K562 (cell line): Measurements from ENCODE around the gene FAM3C. TPM values are rescaled to one million over a fixed set of nuclear protein-coding genes. Genes with fewer than 3 reads are reported as not detected.

ENCODE experiments used
- ATAC-seq: fragments of 200-7000 bp; cut with Tn5 transposase; 3 replicates; pipeline ENCODE4 v1.9.1; 2020; ENCODE audit warnings: moderate library complexity
- BruUV-seq: library from RNA; stranded (reverse); fragments of 400-500 nt; replicated peaks from 2 replicates; lab custom pipeline; 2021; lab: Mats Ljungman, UMichigan
- CTCF ChIA-PET: fragments of 300-600 bp; formaldehyde crosslinking; extraction: SDS; loops from one replicate; lab custom pipeline; 2021; ENCODE audit warnings: low intra/inter-chr PET ratio; lab: Yijun Ruan, JAX
- POLR2A ChIA-PET: fragments of 300-600, 350-650 bp; sonication (Branson Sonifier 250); formaldehyde crosslinking; extraction: SDS; loops from one replicate; lab custom pipeline; 2021; ENCODE audit warnings: antibody characterized with exemption, inconsistent platforms; lab: Yijun Ruan, JAX
- DNase-seq, 4 experiments: peaks; one replicate each; pipeline versions ENCODE4 v3.0.0 to v3.0.0-alpha.2; 2011 to 2018; ENCODE audit warnings: low spot score in 3 of 4, mixed read lengths in 3 of 4; ENCODE audit errors: extremely low read depth in 1 of 4
- FAIRE-seq: peaks from 2 replicates; lab custom pipeline; 2011; peaks lifted over from hg19 to GRCh38; lab: Jason Lieb, UNC
- H2AFZ ChIP-seq: 2 replicates; pipeline ENCODE4 v1.6.0; 2011; ENCODE audit warnings: low read depth, low read length, control low read depth, inconsistent platforms
- H3K27ac ChIP-seq: fragments of 200-600 bp; 3 replicates; pipeline ENCODE4 v1.8.0; 2011; ENCODE audit warnings: low read depth, mild to moderate bottlenecking, control low read depth, inconsistent platforms, low read length, moderate library complexity, mixed read lengths; ENCODE audit errors: extremely low read depth
- H3K27me3 ChIP-seq, 2 experiments: fragments of 300-600 bp in 1 of 2; 2 replicates in 1 of 2; 3 replicates in 1 of 2; pipeline versions ENCODE4 v1.6.0 to v1.8.0; 2011; ENCODE audit warnings: inconsistent platforms in 2 of 2, low read length in 2 of 2, mild to moderate bottlenecking in 1 of 2, mixed read lengths in 1 of 2, moderate library complexity in 1 of 2; ENCODE audit not compliant: control insufficient read depth in 2 of 2, insufficient read depth in 2 of 2
- H3K36me3 ChIP-seq: fragments of 300-600 bp; 3 replicates; pipeline ENCODE4 v1.8.0; 2011; ENCODE audit warnings: mild to moderate bottlenecking, low read length, inconsistent platforms; ENCODE audit not compliant: control insufficient read depth, insufficient read depth
- H3K4me1 ChIP-seq, 2 experiments: fragments of 200-600 bp in 1 of 2; replicated peaks in 1 of 2; 2 replicates in 1 of 2; 3 replicates in 1 of 2; pipeline versions ENCODE4 v1.5.1 to v1.8.0; 2011; ENCODE audit warnings: inconsistent platforms in 2 of 2, low read length in 2 of 2, mild to moderate bottlenecking in 1 of 2, mixed read lengths in 1 of 2, moderate library complexity in 1 of 2; ENCODE audit not compliant: control insufficient read depth in 2 of 2, insufficient read depth in 2 of 2
- H3K4me2 ChIP-seq: 2 replicates; pipeline ENCODE4 v1.6.1; 2011; ENCODE audit warnings: low read length, control low read depth, inconsistent platforms, mixed read lengths; ENCODE audit not compliant: insufficient read depth
- H3K4me3 ChIP-seq: fragments of 200-600 bp; sonication (generic), shearing (Covaris generic); 2 replicates; pipeline ENCODE4 v1.5.1; 2016; ENCODE audit warnings: control low read depth, inconsistent platforms
- H3K79me2 ChIP-seq: fragments of 200-600 bp; 3 replicates; pipeline ENCODE4 v1.8.0; 2011; ENCODE audit warnings: low read length, inconsistent platforms; ENCODE audit not compliant: control insufficient read depth, insufficient read depth
- H3K9ac ChIP-seq, 2 experiments: 2 replicates each; pipeline versions ENCODE4 v1.6.0 to v1.6.1; 2011; ENCODE audit warnings: low read depth in 2 of 2, low read length in 2 of 2, control low read depth in 1 of 2, inconsistent platforms in 1 of 2, mild to moderate bottlenecking in 1 of 2, mixed read lengths in 1 of 2; ENCODE audit not compliant: insufficient read depth in 1 of 2
- H3K9me1 ChIP-seq: one replicate; pipeline ENCODE4 v1.6.0; 2011; ENCODE audit warnings: inconsistent platforms, mild to moderate bottlenecking, low read length, moderate library complexity; ENCODE audit not compliant: control insufficient read depth, insufficient read depth
- H3K9me3 ChIP-seq: replicated peaks from 2 replicates; pipeline ENCODE4 v1.5.1; 2011; ENCODE audit warnings: low read depth, low read length, inconsistent platforms; ENCODE audit not compliant: control insufficient read depth, insufficient read depth
- H4K20me1 ChIP-seq: replicated peaks from 2 replicates; pipeline ENCODE4 v1.6.1; 2011; ENCODE audit warnings: low read length, inconsistent platforms, mixed read lengths; ENCODE audit not compliant: control insufficient read depth, insufficient read depth
- FOXK1 ChIP-seq: sonication (generic); formaldehyde crosslinking; IDR thresholded peaks from 2 replicates; pipeline ENCODE4 v1.8.0; 2022; ENCODE audit warnings: missing genetic modification reagents, mild to moderate bottlenecking, borderline replicate concordance
- HOXB6 ChIP-seq: fragments of 250-450 bp; sonication (Bioruptor Pico); IDR thresholded peaks from 2 replicates; pipeline ENCODE4 v1.5.1; 2022; ENCODE audit warnings: mild to moderate bottlenecking, borderline replicate concordance
- NELFE ChIP-seq: IDR thresholded peaks from 2 replicates; pipeline ENCODE4 v1.6.1; 2011; ENCODE audit warnings: mild to moderate bottlenecking; ENCODE audit not compliant: insufficient read depth, insufficient read length
- PYGO2 ChIP-seq: fragments of 450-650 bp; IDR thresholded peaks from 2 replicates; pipeline ENCODE4 v1.6.1; 2016; ENCODE audit warnings: mild to moderate bottlenecking, missing genetic modification characterization, moderate library complexity, missing compliant biosample characterization
- RCOR1 ChIP-seq, 2 experiments: IDR thresholded peaks; 2 replicates each; pipeline ENCODE4 v1.6.1; 2012; ENCODE audit warnings: low read depth in 2 of 2, low read length in 2 of 2, borderline replicate concordance in 1 of 2, improper control_type of control experiment in 1 of 2
- TAL1 ChIP-seq: fragments of 450-650 bp; IDR thresholded peaks from 2 replicates; pipeline ENCODE4 v1.6.1; 2016; ENCODE audit warnings: mild to moderate bottlenecking
- WGBS: fragments of 100-300 bp; shearing (Covaris generic); methylation state at CpG from one replicate; pipeline ENCODE4 v1.1.6; 2016; ENCODE audit warnings: low coverage, mixed read lengths; ENCODE audit not compliant: insufficient coverage; ENCODE audit errors: missing lambda C conversion rate; 5-methylcytosine and 5-hydroxymethylcytosine counted together
- in situ Hi-C: fragments of 300-500 bp; cut with MboI; formaldehyde crosslinking; loops from 4 replicates; pipeline ENCODE4 v1.15.0; 2018; ENCODE audit warnings: inconsistent platforms, mixed read lengths
- intact Hi-C: fragments of 100-400 bp; cut with micrococcal nuclease; formaldehyde crosslinking; loops from 2 replicates; pipeline ENCODE4 v1.14.2; 2022
- polyA plus RNA-seq, 8 experiments: library from polyadenylated mRNA; depleted of rRNA in 4 of 8; stranded (reverse) in 5 of 8; unstranded in 3 of 8; fragments of >200 nt; fragmentation: Nextera tagmentation in 2 of 8; fragmentation: Illumina TruSeq in 1 of 8; extraction: Ambion mirVana in 2 of 8; extraction: Trizol in 1 of 8; gene quantifications; 2 replicates each; pipeline versions ENCODE4 v1.2.1 to v1.2.3, GENCODE V29; 2011 to 2014; ENCODE audit warnings: inconsistent platforms in 1 of 8, missing spikeins in 1 of 8
- total RNA-seq, 7 experiments: library from RNA; depleted of rRNA in 6 of 7; stranded (reverse); fragments of >200 nt in 6 of 7; fragmentation: Illumina TruSeq in 2 of 7; extraction: Trizol in 2 of 7; gene quantifications; 2 replicates each; pipeline versions ENCODE4 v1.2.1 to v1.2.3, GENCODE V29; 2011 to 2021; ENCODE audit warnings: low replicate concordance in 1 of 7
- TF ChIP-seq, protein P1 (sequence below), 2 experiments: fragments of 200-800 bp in 1 of 2; sonication (Bioruptor generic) in 1 of 2; sonication (generic) in 1 of 2; formaldehyde crosslinking in 1 of 2; IDR thresholded peaks in 1 of 2; conservative IDR thresholded peaks in 1 of 2; 2 replicates each; pipeline versions ENCODE4 v1.5.0 to v1.6.1; 2016 to 2020; ENCODE audit warnings: missing compliant biosample characterization in 1 of 2, missing genetic modification characterization in 1 of 2, missing genetic modification reagents in 1 of 2
- TF ChIP-seq, protein P2 (sequence below): fragments of 450-650 bp; IDR thresholded peaks from one replicate; pipeline ENCODE4 v1.6.1; 2018; ENCODE audit warnings: mild to moderate bottlenecking, moderate library complexity; ENCODE audit not compliant: partially characterized antibody
- TF ChIP-seq, protein P3 (sequence below): sonication (generic); formaldehyde crosslinking; IDR thresholded peaks from 2 replicates; pipeline ENCODE4 v1.9.0; 2022; ENCODE audit warnings: mild to moderate bottlenecking, missing genetic modification reagents

FAM3C gene
- total and polyA plus RNA-seq, 9 of the 15 experiments (the other 6 are each of a cell fraction or from before 2014, with no cell fraction given) = 10.6 to 42.6 (median 30.0) TPM

DNA sequence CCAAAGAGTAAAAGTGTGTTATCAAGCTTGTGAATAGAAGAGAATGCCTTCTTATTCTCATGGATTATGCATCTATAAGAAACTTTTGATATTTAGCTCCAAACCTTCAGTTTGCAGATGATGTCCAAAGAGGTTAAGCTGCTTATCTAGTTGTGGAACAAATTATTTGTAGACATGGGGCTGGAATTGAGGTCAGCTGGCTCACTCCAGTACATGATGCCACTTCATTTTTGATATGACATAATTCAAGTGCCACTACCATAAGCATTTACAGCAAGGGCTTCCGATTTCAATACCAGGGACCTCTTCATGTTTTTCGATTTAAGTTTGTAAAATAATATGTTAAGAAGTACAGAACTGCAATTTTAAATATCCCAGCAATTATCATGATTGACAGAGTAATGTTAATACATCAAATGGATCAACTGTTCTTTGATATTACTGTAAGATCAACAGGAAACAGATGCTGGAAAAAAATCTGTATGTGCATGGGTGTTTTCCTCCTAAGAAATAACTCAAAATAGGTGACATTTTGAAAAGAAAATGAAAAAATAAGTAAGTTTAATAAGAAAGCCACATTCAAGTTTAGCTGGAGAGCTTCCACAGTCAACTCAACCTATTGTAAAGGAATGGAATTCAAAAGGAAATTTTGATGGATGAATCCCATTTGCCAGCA is 12.7 kb downstream of the FAM3C start:
- ChIA-PET CTCF (no interaction called here), POLR2A (interaction anchor here (1.0 to 6.3 kb wide), 5 partner anchors 8 to 55 kb away, joined by 3 to 55 read pairs (median 4); partner anchors contain the start of gene FAM3C)
- Histone ChIP-seq H4K20me1 (no peaks in the 10 kb centered on the region), H3K4me3 (no peak overlapping the region), H3K4me1 (no peaks in the 10 kb centered on the region), H3K9me1 (no peaks in the 10 kb centered on the region), H3K27ac (no peak overlapping the region), H3K79me2 (peaks cover 51% of the 10 kb centered on the region), H3K36me3 (peaks cover 26% of the 10 kb centered on the region), H3K9ac (no peak overlapping the region)
- in situ Hi-C loops = no loop called here
- intact Hi-C loops = no loop called here
- FAIRE-seq = no peak
- no peak for DNase-seq
- TF ChIP-seq RCOR1 (IDR thresholded peaks at IDR 0.05; ENCODE audit: borderline replicate concordance in 1 of 2, low read depth in 2 of 2, low read length in 2 of 2) = no peak
- TF ChIP-seq HOXB6 (CRISPR knock-in tag) = no peak
- TF ChIP-seq, protein P1, sequence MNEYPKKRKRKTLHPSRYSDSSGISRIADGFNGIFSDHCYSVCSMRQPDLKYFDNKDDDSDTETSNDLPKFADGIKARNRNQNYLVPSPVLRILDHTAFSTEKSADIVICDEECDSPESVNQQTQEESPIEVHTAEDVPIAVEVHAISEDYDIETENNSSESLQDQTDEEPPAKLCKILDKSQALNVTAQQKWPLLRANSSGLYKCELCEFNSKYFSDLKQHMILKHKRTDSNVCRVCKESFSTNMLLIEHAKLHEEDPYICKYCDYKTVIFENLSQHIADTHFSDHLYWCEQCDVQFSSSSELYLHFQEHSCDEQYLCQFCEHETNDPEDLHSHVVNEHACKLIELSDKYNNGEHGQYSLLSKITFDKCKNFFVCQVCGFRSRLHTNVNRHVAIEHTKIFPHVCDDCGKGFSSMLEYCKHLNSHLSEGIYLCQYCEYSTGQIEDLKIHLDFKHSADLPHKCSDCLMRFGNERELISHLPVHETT (CRISPR knock-in tag; conservative IDR thresholded peaks at IDR 0.05 in 1 of 2, IDR thresholded peaks at IDR 0.05 in 1 of 2) = no peak
- TF ChIP-seq, protein P2, sequence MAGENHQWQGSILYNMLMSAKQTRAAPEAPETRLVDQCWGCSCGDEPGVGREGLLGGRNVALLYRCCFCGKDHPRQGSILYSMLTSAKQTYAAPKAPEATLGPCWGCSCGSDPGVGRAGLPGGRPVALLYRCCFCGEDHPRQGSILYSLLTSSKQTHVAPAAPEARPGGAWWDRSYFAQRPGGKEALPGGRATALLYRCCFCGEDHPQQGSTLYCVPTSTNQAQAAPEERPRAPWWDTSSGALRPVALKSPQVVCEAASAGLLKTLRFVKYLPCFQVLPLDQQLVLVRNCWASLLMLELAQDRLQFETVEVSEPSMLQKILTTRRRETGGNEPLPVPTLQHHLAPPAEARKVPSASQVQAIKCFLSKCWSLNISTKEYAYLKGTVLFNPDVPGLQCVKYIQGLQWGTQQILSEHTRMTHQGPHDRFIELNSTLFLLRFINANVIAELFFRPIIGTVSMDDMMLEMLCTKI = no peak
- TF ChIP-seq PYGO2 (tag) = no peak
- no peak for TF ChIP-seq FOXK1 (CRISPR knock-in tag)
- TF ChIP-seq TAL1 = no peak
- TF ChIP-seq NELFE = no peak
- TF ChIP-seq, protein P3, sequence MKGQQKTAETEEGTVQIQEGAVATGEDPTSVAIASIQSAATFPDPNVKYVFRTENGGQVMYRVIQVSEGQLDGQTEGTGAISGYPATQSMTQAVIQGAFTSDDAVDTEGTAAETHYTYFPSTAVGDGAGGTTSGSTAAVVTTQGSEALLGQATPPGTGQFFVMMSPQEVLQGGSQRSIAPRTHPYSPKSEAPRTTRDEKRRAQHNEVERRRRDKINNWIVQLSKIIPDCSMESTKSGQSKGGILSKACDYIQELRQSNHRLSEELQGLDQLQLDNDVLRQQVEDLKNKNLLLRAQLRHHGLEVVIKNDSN (CRISPR knock-in tag) = no peak
- TF ChIP-seq, all 486 proteins: peak for 0
- no TSS peak for BruUV-seq
- no peak for ATAC-seq
- Histone ChIP-seq H3K4me2 (no peak overlapping the region), H3K27me3 (no peaks in the 10 kb centered on the region), H3K9me3 (no peaks in the 10 kb centered on the region), H2AFZ (no peak overlapping the region)
- WGBS = 64% methylated on average over 2 of the region's 2 CpGs
